Measurements from ENCODE around the gene NDUFB11.

NDUFB11 gene

GRCh38 chrX:47174376-47174775 lies 29.9 kb upstream of the NDUFB11 start:
- no peak overlapping the region for H3K27ac ChIP-seq (ENCODE audit: low read length)
- H3K4me2 ChIP-seq (ENCODE audit: low read length) = no peak overlapping the region
- no peaks in the 10 kb centered on the region for H3K9me3 ChIP-seq (ENCODE audit: insufficient read depth, low read length)
- TF ChIP-seq EZH2phosphoT487 (IDR thresholded peaks at IDR 0.05; ENCODE audit: low read depth) (no peak), CTCF (IDR thresholded peaks at IDR 0.05; ENCODE audit: low read depth, low read length) (no peak)
- H3K36me3 ChIP-seq (replicated peaks; ENCODE audit: low read depth, low read length) = peaks cover 20% of the 10 kb centered on the region
- H3K9ac ChIP-seq (ENCODE audit: low read length) = no peak overlapping the region
- no peaks in the 10 kb centered on the region for H4K20me1 ChIP-seq (ENCODE audit: insufficient read depth, low read length)
- H3K27me3 ChIP-seq (ENCODE audit: low read depth, low read length) = no peaks in the 10 kb centered on the region
- H3K4me1 ChIP-seq (ENCODE audit: low read length) = no peaks in the 10 kb centered on the region
- H3K4me3 ChIP-seq (ENCODE audit: low read length) = no peak overlapping the region
- H2AFZ ChIP-seq (ENCODE audit: low read depth, low read length) = no peak overlapping the region
- H3K79me2 ChIP-seq (ENCODE audit: low read length) = peaks cover 4% of the 10 kb centered on the region; the same call in 1 of the 2 replicates

- no peaks in the 10 kb centered on the region for H3K27me3 ChIP-seq (ENCODE audit: low read depth, low read length)
- no peak overlapping the region for H2AFZ ChIP-seq (ENCODE audit: low read depth, low read length)
- peaks cover 5% of the 10 kb centered on the region; the same call in 1 of the 2 replicates for H4K20me1 ChIP-seq (ENCODE audit: insufficient read depth, low read length)
- no peaks in the 10 kb centered on the region for H3K4me1 ChIP-seq (ENCODE audit: low read length)
- no peak for TF ChIP-seq EZH2phosphoT487 (IDR thresholded peaks at IDR 0.05; ENCODE audit: low read depth)
- TF ChIP-seq CTCF (IDR thresholded peaks at IDR 0.05; ENCODE audit: low read depth, low read length) = no peak
- H3K4me3 ChIP-seq (ENCODE audit: low read length) = no peak overlapping the region
- peaks cover 10% of the 10 kb centered on the region; the same call in 1 of the 2 replicates for H3K79me2 ChIP-seq (ENCODE audit: low read length)
- no peak overlapping the region for H3K4me2 ChIP-seq (ENCODE audit: low read length)
- H3K9ac ChIP-seq (ENCODE audit: low read length) = no peak overlapping the region
- H3K36me3 ChIP-seq (replicated peaks; ENCODE audit: low read depth, low read length) = peaks cover 17% of the 10 kb centered on the region
- no peaks in the 10 kb centered on the region for H3K9me3 ChIP-seq (ENCODE audit: insufficient read depth, low read length)
- H3K27ac ChIP-seq (ENCODE audit: low read length) = no peak overlapping the region
Measured at GRCh38 chrX:47172971-47173792, 28.7 kb upstream of the NDUFB11 start.

GRCh38 chrX:47172549-47172948 lies 28.0 kb upstream of the NDUFB11 start:
- H3K79me2 ChIP-seq (ENCODE audit: low read length) = peaks cover 17% of the 10 kb centered on the region
- TF ChIP-seq EZH2phosphoT487 (IDR thresholded peaks at IDR 0.05; ENCODE audit: low read depth) (no peak), CTCF (IDR thresholded peaks at IDR 0.05; ENCODE audit: low read depth, low read length) (no peak)
- no peak overlapping the region for H3K4me2 ChIP-seq (ENCODE audit: low read length)
- H3K9me3 ChIP-seq (ENCODE audit: insufficient read depth, low read length) = no peaks in the 10 kb centered on the region
- H3K4me3 ChIP-seq (ENCODE audit: low read length) = no peak overlapping the region
- peaks cover 15% of the 10 kb centered on the region for H3K36me3 ChIP-seq (replicated peaks; ENCODE audit: low read depth, low read length)
- H3K27me3 ChIP-seq (ENCODE audit: low read depth, low read length) = no peaks in the 10 kb centered on the region
- no peaks in the 10 kb centered on the region for H3K4me1 ChIP-seq (ENCODE audit: low read length)
- no peak overlapping the region for H3K9ac ChIP-seq (ENCODE audit: low read length)
- H4K20me1 ChIP-seq (ENCODE audit: insufficient read depth, low read length) = peaks cover 9% of the 10 kb centered on the region; the same call in 1 of the 2 replicates
- H2AFZ ChIP-seq (ENCODE audit: low read depth, low read length) = no peak overlapping the region
- no peak overlapping the region for H3K27ac ChIP-seq (ENCODE audit: low read length)

- H3K27ac ChIP-seq (ENCODE audit: low read length) = no peak overlapping the region
- peaks cover 21% of the 10 kb centered on the region for H3K79me2 ChIP-seq (ENCODE audit: low read length)
- no peaks in the 10 kb centered on the region for H3K27me3 ChIP-seq (ENCODE audit: low read depth, low read length)
- no peaks in the 10 kb centered on the region for H3K4me1 ChIP-seq (ENCODE audit: low read length)
- no peaks in the 10 kb centered on the region for H3K9me3 ChIP-seq (ENCODE audit: insufficient read depth, low read length)
- H3K4me2 ChIP-seq (ENCODE audit: low read length) = no peak overlapping the region
- H4K20me1 ChIP-seq (ENCODE audit: insufficient read depth, low read length) = peaks cover 9% of the 10 kb centered on the region; the same call in 1 of the 2 replicates
- no peak overlapping the region for H3K4me3 ChIP-seq (ENCODE audit: low read length)
- no peak overlapping the region for H3K9ac ChIP-seq (ENCODE audit: low read length)
- peaks cover 13% of the 10 kb centered on the region for H3K36me3 ChIP-seq (replicated peaks; ENCODE audit: low read depth, low read length)
- H2AFZ ChIP-seq (ENCODE audit: low read depth, low read length) = no peak overlapping the region
- no peak for TF ChIP-seq EZH2phosphoT487 (IDR thresholded peaks at IDR 0.05; ENCODE audit: low read depth)
- TF ChIP-seq CTCF (IDR thresholded peaks at IDR 0.05; ENCODE audit: low read depth, low read length) = no peak
Measured at GRCh38 chrX:47171996-47172395, 27.5 kb upstream of the NDUFB11 start.
